Measurements from ENCODE around the gene CCM2. TPM values are rescaled to one million over a fixed set of nuclear protein-coding genes. Genes with fewer than 3 reads are reported as not detected.

Gene CCM2
- polyA plus RNA-seq, 1 donor from 2014 or later = 25.8 TPM

DNA sequence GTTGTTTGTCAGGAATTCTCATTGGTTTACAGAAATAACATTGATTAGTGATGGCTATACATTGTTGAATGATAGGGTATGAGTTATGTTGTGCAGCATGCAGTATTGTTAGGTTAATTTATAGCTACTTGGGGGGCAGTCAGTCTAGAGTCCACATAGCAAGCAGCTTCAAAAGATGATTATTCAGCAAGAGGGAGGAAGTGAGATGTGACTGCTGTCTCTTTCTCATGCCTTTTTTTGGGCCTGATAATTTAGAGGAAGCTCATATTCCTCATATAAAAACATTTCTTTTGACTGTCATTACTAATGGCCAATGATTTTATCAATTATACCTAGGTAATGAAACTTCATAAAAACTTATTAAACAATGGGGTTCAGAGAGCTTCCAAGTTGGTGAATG lies 114.9 kb downstream of the CCM2 start:
- no peaks in the 10 kb centered on the region for H3K9me2 ChIP-seq (ENCODE audit: insufficient read depth, low read length)
- H3F3A ChIP-seq (ENCODE audit: insufficient read depth, low read length, poor library complexity, severe bottlenecking) = no peaks in the 10 kb centered on the region
- no peak overlapping the region for H3K27ac ChIP-seq (ENCODE audit: low read length)
- no peaks in the 10 kb centered on the region for H4K20me1 ChIP-seq (ENCODE audit: insufficient read depth)
- TF ChIP-seq MXI1 (conservative IDR thresholded peaks at IDR 0.05; ENCODE audit: poor library complexity, severe bottlenecking) (no peak), TAF1 (IDR thresholded peaks at IDR 0.05; ENCODE audit: low read depth) (no peak), POLR2AphosphoS5 (IDR thresholded peaks at IDR 0.05) (no peak), RAD21 (conservative IDR thresholded peaks at IDR 0.05) (no peak), SMC3 (conservative IDR thresholded peaks at IDR 0.05; ENCODE audit: poor library complexity) (no peak), EZH2 (IDR thresholded peaks at IDR 0.05; ENCODE audit: borderline replicate concordance, insufficient read depth, low read length, poor library complexity, severe bottlenecking) (no peak), EP300 (conservative IDR thresholded peaks at IDR 0.05; ENCODE audit: poor library complexity, severe bottlenecking) (no peak)
- TF ChIP-seq, protein P1, sequence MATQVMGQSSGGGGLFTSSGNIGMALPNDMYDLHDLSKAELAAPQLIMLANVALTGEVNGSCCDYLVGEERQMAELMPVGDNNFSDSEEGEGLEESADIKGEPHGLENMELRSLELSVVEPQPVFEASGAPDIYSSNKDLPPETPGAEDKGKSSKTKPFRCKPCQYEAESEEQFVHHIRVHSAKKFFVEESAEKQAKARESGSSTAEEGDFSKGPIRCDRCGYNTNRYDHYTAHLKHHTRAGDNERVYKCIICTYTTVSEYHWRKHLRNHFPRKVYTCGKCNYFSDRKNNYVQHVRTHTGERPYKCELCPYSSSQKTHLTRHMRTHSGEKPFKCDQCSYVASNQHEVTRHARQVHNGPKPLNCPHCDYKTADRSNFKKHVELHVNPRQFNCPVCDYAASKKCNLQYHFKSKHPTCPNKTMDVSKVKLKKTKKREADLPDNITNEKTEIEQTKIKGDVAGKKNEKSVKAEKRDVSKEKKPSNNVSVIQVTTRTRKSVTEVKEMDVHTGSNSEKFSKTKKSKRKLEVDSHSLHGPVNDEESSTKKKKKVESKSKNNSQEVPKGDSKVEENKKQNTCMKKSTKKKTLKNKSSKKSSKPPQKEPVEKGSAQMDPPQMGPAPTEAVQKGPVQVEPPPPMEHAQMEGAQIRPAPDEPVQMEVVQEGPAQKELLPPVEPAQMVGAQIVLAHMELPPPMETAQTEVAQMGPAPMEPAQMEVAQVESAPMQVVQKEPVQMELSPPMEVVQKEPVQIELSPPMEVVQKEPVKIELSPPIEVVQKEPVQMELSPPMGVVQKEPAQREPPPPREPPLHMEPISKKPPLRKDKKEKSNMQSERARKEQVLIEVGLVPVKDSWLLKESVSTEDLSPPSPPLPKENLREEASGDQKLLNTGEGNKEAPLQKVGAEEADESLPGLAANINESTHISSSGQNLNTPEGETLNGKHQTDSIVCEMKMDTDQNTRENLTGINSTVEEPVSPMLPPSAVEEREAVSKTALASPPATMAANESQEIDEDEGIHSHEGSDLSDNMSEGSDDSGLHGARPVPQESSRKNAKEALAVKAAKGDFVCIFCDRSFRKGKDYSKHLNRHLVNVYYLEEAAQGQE (IDR thresholded peaks at IDR 0.05; ENCODE audit: borderline replicate concordance) = no peak
- TF ChIP-seq, protein P2, sequence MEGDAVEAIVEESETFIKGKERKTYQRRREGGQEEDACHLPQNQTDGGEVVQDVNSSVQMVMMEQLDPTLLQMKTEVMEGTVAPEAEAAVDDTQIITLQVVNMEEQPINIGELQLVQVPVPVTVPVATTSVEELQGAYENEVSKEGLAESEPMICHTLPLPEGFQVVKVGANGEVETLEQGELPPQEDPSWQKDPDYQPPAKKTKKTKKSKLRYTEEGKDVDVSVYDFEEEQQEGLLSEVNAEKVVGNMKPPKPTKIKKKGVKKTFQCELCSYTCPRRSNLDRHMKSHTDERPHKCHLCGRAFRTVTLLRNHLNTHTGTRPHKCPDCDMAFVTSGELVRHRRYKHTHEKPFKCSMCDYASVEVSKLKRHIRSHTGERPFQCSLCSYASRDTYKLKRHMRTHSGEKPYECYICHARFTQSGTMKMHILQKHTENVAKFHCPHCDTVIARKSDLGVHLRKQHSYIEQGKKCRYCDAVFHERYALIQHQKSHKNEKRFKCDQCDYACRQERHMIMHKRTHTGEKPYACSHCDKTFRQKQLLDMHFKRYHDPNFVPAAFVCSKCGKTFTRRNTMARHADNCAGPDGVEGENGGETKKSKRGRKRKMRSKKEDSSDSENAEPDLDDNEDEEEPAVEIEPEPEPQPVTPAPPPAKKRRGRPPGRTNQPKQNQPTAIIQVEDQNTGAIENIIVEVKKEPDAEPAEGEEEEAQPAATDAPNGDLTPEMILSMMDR (IDR thresholded peaks at IDR 0.05; ENCODE audit: poor library complexity, severe bottlenecking) = no peak
- H3K4me3 ChIP-seq (ENCODE audit: low read length) = no peak overlapping the region
- H3K4me2 ChIP-seq (ENCODE audit: low read length) = no peak overlapping the region
- H3K9ac ChIP-seq (ENCODE audit: low read length) = no peak overlapping the region
- H3K9me3 ChIP-seq (ENCODE audit: low read length) = no peaks in the 10 kb centered on the region
- H3K79me2 ChIP-seq (replicated peaks; ENCODE audit: insufficient read depth, low read length) = peaks cover 13% of the 10 kb centered on the region
- H3K36me3 ChIP-seq (ENCODE audit: insufficient read depth, low read length) = no peaks in the 10 kb centered on the region
- no peak overlapping the region for H2AFZ ChIP-seq (ENCODE audit: low read depth, low read length)
- no peaks in the 10 kb centered on the region for H3K27me3 ChIP-seq (ENCODE audit: insufficient read depth, low read depth, low read length)

DNA sequence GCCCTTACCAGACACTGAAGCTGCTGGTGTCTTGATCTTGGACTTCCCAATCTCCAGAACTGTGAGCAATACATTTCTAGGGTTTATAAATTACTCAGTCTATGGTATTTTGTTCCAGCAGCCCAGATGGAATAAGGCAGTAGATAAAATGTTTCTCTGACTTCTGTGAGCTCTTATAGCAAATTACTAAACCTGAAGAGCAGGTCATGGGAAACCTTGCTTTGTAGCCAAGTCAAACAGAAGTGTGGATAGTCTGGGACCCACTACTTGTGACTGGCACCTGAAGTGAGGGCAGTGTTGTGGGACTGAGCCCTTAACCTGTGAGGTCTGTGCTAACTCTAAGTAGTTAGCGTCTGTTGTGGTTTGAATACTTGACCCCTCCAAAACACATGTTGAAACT lies 116.0 kb downstream of the CCM2 start:
- no peak overlapping the region for H3K4me3 ChIP-seq (ENCODE audit: low read length)
- H3K4me2 ChIP-seq (ENCODE audit: low read length) = no peak overlapping the region
- no peaks in the 10 kb centered on the region for H3F3A ChIP-seq (ENCODE audit: insufficient read depth, low read length, poor library complexity, severe bottlenecking)
- no peaks in the 10 kb centered on the region for H3K9me2 ChIP-seq (ENCODE audit: insufficient read depth, low read length)
- H3K9ac ChIP-seq (ENCODE audit: low read length) = no peak overlapping the region
- peaks cover 3% of the 10 kb centered on the region for H3K79me2 ChIP-seq (replicated peaks; ENCODE audit: insufficient read depth, low read length)
- H3K36me3 ChIP-seq (ENCODE audit: insufficient read depth, low read length) = no peaks in the 10 kb centered on the region
- no peaks in the 10 kb centered on the region for H4K20me1 ChIP-seq (ENCODE audit: insufficient read depth)
- H3K27me3 ChIP-seq (ENCODE audit: insufficient read depth, low read depth, low read length) = no peaks in the 10 kb centered on the region
- H2AFZ ChIP-seq (ENCODE audit: low read depth, low read length) = no peak overlapping the region
- TF ChIP-seq, protein P1 (IDR thresholded peaks at IDR 0.05; ENCODE audit: borderline replicate concordance) = no peak
- no peak for TF ChIP-seq RAD21 (conservative IDR thresholded peaks at IDR 0.05)
- no peak for TF ChIP-seq EP300 (conservative IDR thresholded peaks at IDR 0.05; ENCODE audit: poor library complexity, severe bottlenecking)
- no peak overlapping the region for H3K27ac ChIP-seq (ENCODE audit: low read length)
- no peaks in the 10 kb centered on the region for H3K9me3 ChIP-seq (ENCODE audit: low read length)
